ENCODE data around the gene COX7A2.

COX7A2 gene

GRCh38 chr6:75220357-75220756 lies 23.2 kb downstream of the COX7A2 start:
- DNase-seq (ENCODE audit: low read depth): no peak

GRCh38 chr6:75219263-75219662 lies 24.3 kb downstream of the COX7A2 start:
- no peak for DNase-seq (ENCODE audit: low read depth)

- DNase-seq (ENCODE audit: low read depth): no peak
These were observed 26.4 kb downstream of the COX7A2 start for GRCh38 chr6:75217193-75217592.

- no peak for DNase-seq (ENCODE audit: low read depth)
These were observed 28.3 kb downstream of the COX7A2 start for GRCh38 chr6:75215291-75215690.

GRCh38 chr6:75213732-75214131 lies 29.9 kb downstream of the COX7A2 start:
- no peak for DNase-seq (ENCODE audit: low read depth)

GRCh38 chr6:75213112-75213511 lies 30.5 kb downstream of the COX7A2 start:
- no peak for DNase-seq (ENCODE audit: low read depth)

GRCh38 chr6:75211920-75212590 lies 31.5 kb downstream of the COX7A2 start:
- DNase-seq (ENCODE audit: low read depth): no peak

- no peak for DNase-seq (ENCODE audit: low read depth)
These were observed 32.5 kb downstream of the COX7A2 start for GRCh38 chr6:75210885-75211739.

GRCh38 chr6:75209184-75209723 lies 34.3 kb downstream of the COX7A2 start:
- DNase-seq (ENCODE audit: low read depth): no peak

- DNase-seq (ENCODE audit: low read depth): no peak
These were observed 35.1 kb downstream of the COX7A2 start for GRCh38 chr6:75208298-75209183.

GRCh38 chr6:75206576-75207342 lies 36.8 kb downstream of the COX7A2 start:
- no peak for DNase-seq (ENCODE audit: low read depth)

- peak; percentile 89 for DNase-seq (ENCODE audit: low read depth)
These were observed 37.6 kb downstream of the COX7A2 start, which contains the start of gene COL12A1 for GRCh38 chr6:75205776-75206575. COL12A1 (minus strand) TSS chr6:75206053; CDS start chr6:75202792, 3,261 bp downstream.

GRCh38 chr6:75204959-75205775 lies 38.4 kb downstream of the COX7A2 start:
- DNase-seq (ENCODE audit: low read depth): no peak

GRCh38 chr6:75204217-75204958 lies 39.2 kb downstream of the COX7A2 start:
- DNase-seq (ENCODE audit: low read depth): no peak

- no peak for DNase-seq (ENCODE audit: low read depth)
These were observed 39.9 kb downstream of the COX7A2 start for GRCh38 chr6:75203721-75204120.

GRCh38 chr6:75202676-75203131 lies 40.9 kb downstream of the COX7A2 start:
- DNase-seq (ENCODE audit: low read depth): no peak

GRCh38 chr6:75201901-75202672 lies 41.5 kb downstream of the COX7A2 start:
- no peak for DNase-seq (ENCODE audit: low read depth)

GRCh38 chr6:75201021-75201420 lies 42.6 kb downstream of the COX7A2 start:
- DNase-seq (ENCODE audit: low read depth): no peak

Data from HS-27A (cell line).